Mesendoderm (in vitro differentiated cells): ENCODE data around the gene PARVB.

ENCODE experiments used
- DNase-seq: peaks from one replicate; pipeline ENCODE4 v3.0.0; 2013
- H2AK5ac ChIP-seq: 2 replicates; pipeline ENCODE4 v1.6.1; 2013; ENCODE audit warnings: low read length, inconsistent platforms
- H2BK120ac ChIP-seq: 2 replicates; pipeline ENCODE4 v1.6.1; 2013; ENCODE audit warnings: low read depth, mild to moderate bottlenecking, low read length, moderate library complexity, mixed read lengths
- H2BK15ac ChIP-seq: replicated peaks from 2 replicates; pipeline ENCODE4 v1.6.1; 2013; ENCODE audit warnings: low read depth, mild to moderate bottlenecking, moderate library complexity
- H2BK5ac ChIP-seq: 2 replicates; pipeline ENCODE4 v1.6.1; 2013; ENCODE audit warnings: low read length, inconsistent platforms
- H3K18ac ChIP-seq: 2 replicates; pipeline ENCODE4 v1.6.1; 2013; ENCODE audit warnings: mild to moderate bottlenecking, low read length, mixed read lengths
- H3K23ac ChIP-seq: one replicate; pipeline ENCODE4 v1.6.1; 2013; ENCODE audit warnings: low read length
- H3K27ac ChIP-seq: 2 replicates; pipeline ENCODE4 v1.5.1; 2013; ENCODE audit warnings: low read depth, mild to moderate bottlenecking, inconsistent platforms, low read length, moderate library complexity
- H3K27me3 ChIP-seq: 2 replicates; pipeline ENCODE4 v1.6.1; 2013; ENCODE audit warnings: low read length, control low read depth, mild to moderate bottlenecking, inconsistent platforms; ENCODE audit not compliant: insufficient read depth, poor library complexity
- H3K36me3 ChIP-seq: 2 replicates; pipeline ENCODE4 v1.6.1; 2013; ENCODE audit warnings: low read length, inconsistent platforms; ENCODE audit not compliant: control insufficient read depth, insufficient read depth
- H3K4ac ChIP-seq: one replicate; pipeline ENCODE4 v1.6.1; 2013; ENCODE audit warnings: low read depth, mild to moderate bottlenecking, low read length, moderate library complexity
- H3K4me1 ChIP-seq: 2 replicates; pipeline ENCODE4 v1.6.1; 2013; ENCODE audit warnings: low read depth, low read length, inconsistent platforms; ENCODE audit not compliant: control insufficient read depth
- H3K4me2 ChIP-seq: 2 replicates; pipeline ENCODE4 v1.6.1; 2013; ENCODE audit warnings: low read length
- H3K4me3 ChIP-seq: 2 replicates; pipeline ENCODE4 v1.5.1; 2013; ENCODE audit warnings: mild to moderate bottlenecking, low read length
- H3K56ac ChIP-seq: one replicate; pipeline ENCODE4 v1.6.1; 2013; ENCODE audit warnings: low read length
- H3K79me1 ChIP-seq: 2 replicates; pipeline ENCODE4 v1.6.1; 2013; ENCODE audit warnings: low read length, inconsistent platforms
- H3K79me2 ChIP-seq: 2 replicates; pipeline ENCODE4 v1.6.1; 2013; ENCODE audit warnings: mild to moderate bottlenecking, low read length; ENCODE audit not compliant: control insufficient read depth, insufficient read depth
- H3K9ac ChIP-seq: 2 replicates; pipeline ENCODE4 v1.6.1; 2013; ENCODE audit warnings: low read length, inconsistent platforms
- H4K5ac ChIP-seq: one replicate; pipeline ENCODE4 v1.6.1; 2013; ENCODE audit warnings: low read length
- H4K8ac ChIP-seq: one replicate; pipeline ENCODE4 v1.6.1; 2013; ENCODE audit warnings: low read depth, mild to moderate bottlenecking, control low read depth, low read length, moderate library complexity
- WGBS: extraction: QIAGEN DNeasy Blood & Tissue Kit; methylation state at CpG from one replicate; pipeline ENCODE4 v1.1.7; 2013; ENCODE audit warnings: low lambda C conversion rate, missing lambda C conversion rate; ENCODE audit not compliant: insufficient coverage; ENCODE audit errors: extremely low coverage; 5-methylcytosine and 5-hydroxymethylcytosine counted together

The PARVB gene

DNA sequence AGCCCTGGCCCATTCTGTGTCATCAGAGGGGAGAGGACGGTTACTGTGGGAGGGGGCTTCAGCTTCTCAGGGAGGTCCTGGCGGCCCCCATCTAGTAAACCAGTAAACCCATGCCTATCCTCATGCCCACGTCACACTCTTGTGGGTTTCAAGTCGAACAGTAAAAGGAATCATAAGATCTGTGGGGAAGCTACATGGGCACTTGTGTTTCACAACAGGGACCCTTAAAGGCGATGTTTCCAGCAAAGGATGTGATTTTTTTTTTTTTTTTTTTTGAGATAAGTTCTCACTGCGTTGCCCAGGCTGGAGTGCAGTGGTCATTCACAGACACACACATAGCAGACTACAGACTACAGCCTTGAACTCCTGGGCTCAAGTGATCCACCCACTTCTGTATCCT lies 147.5 kb downstream of the PARVB start:
- no peaks in the 10 kb centered on the region for H3K79me1 ChIP-seq
- no peak overlapping the region for H3K4me3 ChIP-seq
- H3K18ac ChIP-seq = no peak overlapping the region
- H3K27me3 ChIP-seq = no peaks in the 10 kb centered on the region
- no peak overlapping the region for H3K4ac ChIP-seq
- H2BK120ac ChIP-seq = no peak overlapping the region
- no CpG with 5 or more reads among the region's 6 CpGs for WGBS
- no peaks in the 10 kb centered on the region for H3K36me3 ChIP-seq
- no peak overlapping the region for H3K56ac ChIP-seq
- no peak overlapping the region for H2AK5ac ChIP-seq
- H4K5ac ChIP-seq = no peak overlapping the region
- no peak overlapping the region for H3K23ac ChIP-seq
- H3K4me1 ChIP-seq = no peaks in the 10 kb centered on the region
- no peak overlapping the region for H3K27ac ChIP-seq
- H3K9ac ChIP-seq = no peak overlapping the region
- no peak overlapping the region for H2BK5ac ChIP-seq
- no peaks in the 10 kb centered on the region for H3K79me2 ChIP-seq
- no peak overlapping the region for H4K8ac ChIP-seq
- no peak overlapping the region for H3K4me2 ChIP-seq
- H2BK15ac ChIP-seq = no peak overlapping the region
- DNase-seq = no peak

DNA sequence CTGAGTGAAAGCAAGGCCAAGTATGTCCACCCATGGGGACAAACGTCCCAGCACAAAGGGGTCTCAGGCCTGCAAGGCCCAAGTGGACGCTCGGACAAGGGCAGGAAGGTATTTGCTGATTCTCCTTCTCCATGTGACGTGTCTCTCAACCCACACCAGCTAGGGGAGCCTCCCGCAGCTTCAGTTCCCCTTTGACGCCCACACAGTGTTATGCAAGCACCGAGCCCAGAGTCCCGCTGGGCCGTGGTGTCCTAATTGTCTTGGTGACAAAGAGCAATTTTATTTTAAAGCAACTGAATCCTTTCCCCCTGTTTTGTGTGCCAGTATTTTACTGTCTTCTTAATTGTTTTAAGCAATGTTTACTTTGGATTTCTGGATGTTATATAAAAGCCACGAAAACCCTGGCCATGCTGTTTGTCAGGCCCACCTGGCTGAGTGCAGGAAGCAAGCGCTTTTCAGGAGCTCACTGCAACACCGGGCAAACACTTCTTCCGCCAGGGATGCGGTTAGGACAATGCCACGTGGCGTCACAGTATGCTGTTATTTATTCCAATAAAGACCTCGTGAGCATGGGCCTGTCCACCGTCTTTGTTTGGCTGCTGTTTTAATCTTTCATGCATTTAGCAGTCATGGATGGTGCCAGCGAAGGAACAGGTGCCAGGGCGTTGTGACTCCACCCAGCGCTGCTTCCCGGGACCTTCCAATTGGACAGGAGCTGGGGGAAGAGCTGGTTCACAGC lies 148.4 kb downstream of the PARVB start:
- no CpG with 5 or more reads among the region's 22 CpGs for WGBS
- no peak for DNase-seq
- no peak overlapping the region for H2BK15ac ChIP-seq

DNA sequence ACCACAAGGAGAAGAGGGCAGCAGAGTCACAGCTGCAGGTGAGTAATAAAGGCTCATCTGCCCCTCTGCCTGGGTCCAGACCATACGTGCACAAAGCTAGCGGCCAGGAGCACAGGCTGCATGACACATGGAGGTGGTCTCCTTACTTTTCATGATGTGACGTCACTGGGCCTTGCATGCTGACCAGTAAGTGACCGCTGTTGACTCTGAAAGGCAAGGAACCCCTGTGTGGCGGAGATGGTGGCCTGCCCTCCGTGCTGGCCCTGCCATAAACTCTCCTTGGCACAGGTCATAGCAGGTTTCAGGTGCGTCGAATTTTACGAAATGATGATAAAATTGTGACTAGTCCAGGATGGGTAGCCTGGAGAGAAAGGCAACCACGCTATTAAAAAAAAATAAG lies 149.1 kb downstream of the PARVB start:
- Histone ChIP-seq H2BK120ac (no peak overlapping the region), H3K4ac (no peak overlapping the region), H3K23ac (no peak overlapping the region), H3K18ac (no peak overlapping the region), H3K27me3 (no peaks in the 10 kb centered on the region), H4K5ac (no peak overlapping the region), H3K56ac (no peak overlapping the region), H2BK15ac (no peak overlapping the region), H3K9ac (no peak overlapping the region), H2AK5ac (no peak overlapping the region), H3K79me2 (no peaks in the 10 kb centered on the region), H3K4me3 (no peak overlapping the region), H4K8ac (no peak overlapping the region), H3K4me2 (no peak overlapping the region), H3K4me1 (no peaks in the 10 kb centered on the region), H3K36me3 (no peaks in the 10 kb centered on the region), H3K79me1 (no peaks in the 10 kb centered on the region), H2BK5ac (no peak overlapping the region), H3K27ac (no peak overlapping the region)
- no peak for DNase-seq
- WGBS = no CpG with 5 or more reads among the region's 10 CpGs

More for the DNA sequence above, 148.4 kb downstream of the PARVB start:
- H3K56ac ChIP-seq = no peak overlapping the region
- H2BK120ac ChIP-seq = no peak overlapping the region
- H3K79me1 ChIP-seq = no peaks in the 10 kb centered on the region
- no peak overlapping the region for H3K4me3 ChIP-seq
- H3K36me3 ChIP-seq = no peaks in the 10 kb centered on the region
- H3K27ac ChIP-seq = no peak overlapping the region
- H3K4ac ChIP-seq = no peak overlapping the region
- no peak overlapping the region for H3K9ac ChIP-seq
- no peaks in the 10 kb centered on the region for H3K79me2 ChIP-seq
- no peak overlapping the region for H2AK5ac ChIP-seq
- no peak overlapping the region for H4K8ac ChIP-seq
- no peak overlapping the region for H4K5ac ChIP-seq
- H2BK5ac ChIP-seq = no peak overlapping the region
- no peaks in the 10 kb centered on the region for H3K27me3 ChIP-seq
- no peaks in the 10 kb centered on the region for H3K4me1 ChIP-seq
- no peak overlapping the region for H3K18ac ChIP-seq
- no peak overlapping the region for H3K23ac ChIP-seq
- H3K4me2 ChIP-seq = no peak overlapping the region

DNA sequence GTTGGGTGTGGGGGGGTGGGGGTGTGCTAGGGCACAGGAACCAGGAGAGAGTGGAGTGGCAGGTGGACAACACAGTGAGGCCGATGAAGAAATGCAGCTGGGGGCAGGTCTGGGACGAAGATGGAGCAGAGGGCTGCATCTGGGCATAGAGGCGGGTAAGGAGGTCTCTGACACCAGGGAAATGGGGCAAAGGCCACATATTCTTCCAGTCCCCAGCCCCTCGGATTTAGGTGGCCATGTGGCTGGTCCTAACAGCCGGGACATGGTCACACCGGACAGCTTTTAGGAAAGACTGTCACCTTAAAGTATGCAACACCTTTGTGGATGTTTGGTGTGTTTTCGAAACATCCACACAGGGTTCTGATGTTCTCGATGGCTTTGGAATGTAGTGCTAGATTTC lies 151.6 kb downstream of the PARVB start:
- no peak overlapping the region for H2AK5ac ChIP-seq
- H3K36me3 ChIP-seq = no peaks in the 10 kb centered on the region
- no peak overlapping the region for H3K4ac ChIP-seq
- H3K27me3 ChIP-seq = no peaks in the 10 kb centered on the region
- H3K79me2 ChIP-seq = no peaks in the 10 kb centered on the region
- H3K4me1 ChIP-seq = no peaks in the 10 kb centered on the region
- WGBS = no CpG with 5 or more reads among the region's 8 CpGs
- H3K23ac ChIP-seq = no peak overlapping the region
- no peak overlapping the region for H2BK5ac ChIP-seq
- no peak overlapping the region for H4K8ac ChIP-seq
- DNase-seq = no peak
- no peak overlapping the region for H3K27ac ChIP-seq
- no peak overlapping the region for H3K4me3 ChIP-seq
- no peak overlapping the region for H3K4me2 ChIP-seq
- H2BK15ac ChIP-seq = no peak overlapping the region
- no peak overlapping the region for H3K18ac ChIP-seq
- H4K5ac ChIP-seq = no peak overlapping the region
- H3K9ac ChIP-seq = no peak overlapping the region
- H2BK120ac ChIP-seq = no peak overlapping the region
- no peak overlapping the region for H3K56ac ChIP-seq
- H3K79me1 ChIP-seq = no peaks in the 10 kb centered on the region

DNA sequence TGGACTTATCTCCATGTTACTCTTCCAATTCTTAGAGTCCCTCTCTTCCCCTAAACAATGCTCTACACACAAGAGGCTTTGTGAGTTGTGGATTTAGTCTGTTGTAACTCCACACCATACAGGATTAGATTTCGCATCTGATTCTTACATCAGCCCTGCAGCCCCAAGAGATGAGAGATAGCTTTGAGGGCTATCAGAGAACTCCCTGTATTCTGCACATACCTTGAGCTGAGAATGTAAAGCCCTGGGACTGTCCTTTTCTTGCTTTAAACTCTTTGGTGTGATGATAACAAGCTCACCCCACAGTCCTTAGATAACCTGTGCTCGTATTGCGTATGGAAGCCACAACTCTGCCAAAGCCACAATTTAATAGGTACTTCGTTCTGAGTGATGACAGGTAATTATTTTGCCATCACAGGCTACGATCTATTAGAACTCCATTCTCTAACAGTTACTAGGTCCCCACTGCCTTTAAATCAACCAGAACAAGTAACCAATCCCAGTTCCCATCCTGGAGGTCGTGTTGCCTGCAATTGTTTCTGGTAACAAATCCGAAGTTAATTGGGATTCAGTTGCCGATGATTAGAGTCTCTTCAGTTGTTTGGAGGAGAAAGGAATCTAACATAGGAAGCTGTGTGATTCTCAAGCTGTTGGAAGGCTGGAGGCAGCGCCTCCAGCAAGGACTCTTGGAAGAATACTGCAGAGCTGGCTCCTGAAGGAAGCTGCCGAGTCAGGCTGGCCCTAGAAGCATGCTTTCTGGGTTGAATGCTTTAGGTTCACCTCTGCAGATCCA lies 155.3 kb downstream of the PARVB start:
- H3K56ac ChIP-seq = no peak overlapping the region
- no CpG with 5 or more reads among the region's 10 CpGs for WGBS
- H2BK15ac ChIP-seq = no peak overlapping the region
- peak overlapping the region; percentile 25 for H3K18ac ChIP-seq
- no peak overlapping the region for H3K23ac ChIP-seq
- H3K4me2 ChIP-seq = no peak overlapping the region
- H4K5ac ChIP-seq = no peak overlapping the region
- H4K8ac ChIP-seq = no peak overlapping the region
- H3K4me3 ChIP-seq = no peak overlapping the region
- H3K27me3 ChIP-seq = no peaks in the 10 kb centered on the region
- H3K27ac ChIP-seq = no peak overlapping the region
- no peak overlapping the region for H2BK120ac ChIP-seq
- no peak overlapping the region for H2BK5ac ChIP-seq
- no peaks in the 10 kb centered on the region for H3K79me1 ChIP-seq
- no peaks in the 10 kb centered on the region for H3K79me2 ChIP-seq
- DNase-seq = peak; percentile 54
- no peaks in the 10 kb centered on the region for H3K4me1 ChIP-seq
- no peak overlapping the region for H3K4ac ChIP-seq
- no peaks in the 10 kb centered on the region for H3K36me3 ChIP-seq
- H3K9ac ChIP-seq = no peak overlapping the region
- H2AK5ac ChIP-seq = no peak overlapping the region
